Fibroblast of villous mesenchyme (primary cell): ENCODE measurements around the gene SNAPIN. TPM values are rescaled to one million over a fixed set of nuclear protein-coding genes. Genes with fewer than 3 reads are reported as not detected.

Experiments
- DNase-seq: peaks from one replicate; pipeline ENCODE4 v3.0.0-alpha.2; 2010; ENCODE audit warnings: low read depth
- H3K4me3 ChIP-seq: 2 replicates; pipeline ENCODE4 v1.5.1; 2011; ENCODE audit warnings: low read depth, mild to moderate bottlenecking, low read length
- small RNA-seq: library from RNA; depleted of rRNA; stranded (forward); fragments of <200 nt; gene quantifications from one replicate; pipeline ENCODE3, GENCODE V24; 2012
- total RNA-seq: library from RNA; depleted of rRNA; stranded (reverse); fragments of >200 nt; gene quantifications from 2 replicates; pipeline ENCODE4 v1.2.3, GENCODE V29; 2012
- TF ChIP-seq, protein P1 (sequence below): IDR thresholded peaks from 2 replicates; pipeline ENCODE4 v1.5.1; 2012; ENCODE audit warnings: low read depth, mild to moderate bottlenecking, low read length; ENCODE audit not compliant: insufficient read depth

SNAPIN gene
- total RNA-seq, 1 donor, result 66.1 TPM

DNA sequence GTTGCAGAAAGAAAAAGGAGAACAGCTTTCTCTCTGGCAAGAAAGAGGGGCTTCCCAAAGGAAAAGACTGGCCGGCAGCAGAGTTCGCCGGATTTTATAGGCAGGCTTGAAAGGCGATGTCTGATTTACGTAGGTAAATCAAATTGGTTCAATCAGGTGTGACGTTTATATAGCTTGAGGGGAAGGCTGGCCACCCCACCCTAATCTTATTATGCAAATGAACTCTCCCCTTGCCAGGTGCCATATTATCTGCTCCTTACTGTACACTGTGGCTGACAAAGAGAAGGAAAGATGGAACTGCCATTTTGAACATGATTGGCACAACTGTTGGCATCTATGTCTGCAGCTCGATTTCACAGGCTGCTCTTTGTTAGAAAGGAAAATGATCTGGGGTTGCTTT, 52.5 kb downstream of the SNAPIN start:
- DNase-seq, result no peak
- TF ChIP-seq, protein P1, sequence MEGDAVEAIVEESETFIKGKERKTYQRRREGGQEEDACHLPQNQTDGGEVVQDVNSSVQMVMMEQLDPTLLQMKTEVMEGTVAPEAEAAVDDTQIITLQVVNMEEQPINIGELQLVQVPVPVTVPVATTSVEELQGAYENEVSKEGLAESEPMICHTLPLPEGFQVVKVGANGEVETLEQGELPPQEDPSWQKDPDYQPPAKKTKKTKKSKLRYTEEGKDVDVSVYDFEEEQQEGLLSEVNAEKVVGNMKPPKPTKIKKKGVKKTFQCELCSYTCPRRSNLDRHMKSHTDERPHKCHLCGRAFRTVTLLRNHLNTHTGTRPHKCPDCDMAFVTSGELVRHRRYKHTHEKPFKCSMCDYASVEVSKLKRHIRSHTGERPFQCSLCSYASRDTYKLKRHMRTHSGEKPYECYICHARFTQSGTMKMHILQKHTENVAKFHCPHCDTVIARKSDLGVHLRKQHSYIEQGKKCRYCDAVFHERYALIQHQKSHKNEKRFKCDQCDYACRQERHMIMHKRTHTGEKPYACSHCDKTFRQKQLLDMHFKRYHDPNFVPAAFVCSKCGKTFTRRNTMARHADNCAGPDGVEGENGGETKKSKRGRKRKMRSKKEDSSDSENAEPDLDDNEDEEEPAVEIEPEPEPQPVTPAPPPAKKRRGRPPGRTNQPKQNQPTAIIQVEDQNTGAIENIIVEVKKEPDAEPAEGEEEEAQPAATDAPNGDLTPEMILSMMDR, result no peak
- no peak overlapping the region for H3K4me3 ChIP-seq

Small RNA genes within 50 kb of the gene (small RNA-seq; reads per million reads assigned to genes)
- gene MIR8083 (not detected), gene RN7SL372P (not detected)

Other genes starting within 250 kb of the SNAPIN start
- gene S100A7A, start 242.2 kb upstream of the SNAPIN start, total RNA-seq, result not detected in 2 replicates
- not detected in 2 replicates for gene S100A7, start 198.1 kb upstream of the SNAPIN start, total RNA-seq
- gene S100A6, start 122.7 kb upstream of the SNAPIN start, total RNA-seq, result 1,018 and 1,040 TPM in 2 replicates
- 0.32 TPM in 1 of 2 replicates, not detected in the other for gene S100A5, start 117.8 kb upstream of the SNAPIN start, total RNA-seq
- gene S100A4, start 112.9 kb upstream of the SNAPIN start, total RNA-seq, result 165 and 507 TPM in 2 replicates
- gene S100A3, start 109.4 kb upstream of the SNAPIN start, total RNA-seq, result 18.0 and 20.3 TPM in 2 replicates
- 0.97 and 2.2 TPM in 2 replicates for gene S100A2, start 92.9 kb upstream of the SNAPIN start, total RNA-seq
- gene S100A16, start 45.6 kb upstream of the SNAPIN start, total RNA-seq, result 159 and 206 TPM in 2 replicates
- gene S100A14, start 42.4 kb upstream of the SNAPIN start, total RNA-seq, result not detected in 2 replicates
- gene S100A13, start 31.2 kb upstream of the SNAPIN start, total RNA-seq, result 160 and 178 TPM in 2 replicates
- gene S100A1, start 30.3 kb upstream of the SNAPIN start, total RNA-seq, result not detected in 2 replicates
- 41.9 and 47.9 TPM in 2 replicates for gene CHTOP, start 24.6 kb upstream of the SNAPIN start, total RNA-seq
- gene ILF2, start 12.3 kb downstream of the SNAPIN start, total RNA-seq, result 149 and 213 TPM in 2 replicates
- 1.6 and 3.9 TPM in 2 replicates for gene NPR1, start 20.0 kb downstream of the SNAPIN start, total RNA-seq
- 37.0 and 51.4 TPM in 2 replicates for gene INTS3, start 69.3 kb downstream of the SNAPIN start, total RNA-seq
- 6.9 and 14.8 TPM in 2 replicates for gene SLC27A3, start 116.7 kb downstream of the SNAPIN start, total RNA-seq